PC-9 (cell line): ENCODE data around the gene OGN. TPM values are rescaled to one million over a fixed set of nuclear protein-coding genes. Genes with fewer than 3 reads are reported as not detected.

Experiments
- BruUV-seq: library from RNA; stranded (reverse); fragments of 400-500 nt; replicated peaks from 2 replicates; lab custom pipeline; 2021; lab: Mats Ljungman, UMichigan
- CTCF ChIA-PET: fragments of 300-600 bp; sonication (Branson Sonifier 250); formaldehyde crosslinking; loops from one replicate; lab custom pipeline; 2022; ENCODE audit warnings: antibody characterized with exemption; lab: Charles Lee
- POLR2A ChIA-PET: fragments of 300-600 bp; sonication (Branson Sonifier 250); formaldehyde crosslinking; loops from one replicate; lab custom pipeline; 2022; ENCODE audit warnings: antibody characterized with exemption; ENCODE audit not compliant: unreplicated experiment; lab: Charles Lee
- DNase-seq, 2 experiments: peaks; one replicate each; pipeline versions ENCODE4 v3.0.0 to v3.0.0-alpha.2; 2015 to 2022; ENCODE audit warnings: mixed read lengths in 1 of 2
- H2AFZ ChIP-seq: fragments of 200-600 bp; sonication (generic); 2 replicates; pipeline ENCODE4 v1.8.1; 2017; ENCODE audit warnings: antibody characterized with exemption
- H3F3A ChIP-seq: fragments of 200-600 bp; sonication (generic); 2 replicates; pipeline ENCODE4 v1.8.1; 2017; ENCODE audit warnings: antibody characterized with exemption, mild to moderate bottlenecking, low read depth; ENCODE audit not compliant: insufficient read depth
- H3K27ac ChIP-seq: fragments of 200-600 bp; sonication (generic); 2 replicates; pipeline ENCODE4 v1.6.1; 2016; ENCODE audit warnings: mixed run types
- H3K27me3 ChIP-seq: fragments of 200-600 bp; sonication (generic); 2 replicates; pipeline ENCODE4 v1.6.1; 2016; ENCODE audit warnings: low read depth, mixed run types; ENCODE audit not compliant: insufficient read depth
- H3K36me3 ChIP-seq: fragments of 200-600 bp; sonication (generic); 2 replicates; pipeline ENCODE4 v1.6.1; 2016; ENCODE audit warnings: low read depth, mixed run types
- H3K4me1 ChIP-seq: fragments of 200-600 bp; sonication (generic); replicated peaks from 2 replicates; pipeline ENCODE4 v1.6.1; 2016; ENCODE audit warnings: mixed run types; ENCODE audit not compliant: insufficient read depth
- H3K4me2 ChIP-seq: fragments of 200-600 bp; sonication (generic); 2 replicates; pipeline ENCODE4 v1.6.1; 2017; ENCODE audit warnings: mixed run types
- H3K4me3 ChIP-seq: fragments of 200-600 bp; sonication (generic); 2 replicates; pipeline ENCODE4 v1.6.1; 2016; ENCODE audit warnings: mixed run types
- H3K79me2 ChIP-seq: fragments of 200-600 bp; sonication (generic); 2 replicates; pipeline ENCODE4 v1.6.1; 2017; ENCODE audit warnings: low read depth, mixed run types
- H3K9me2 ChIP-seq: fragments of 200-600 bp; sonication (generic); 2 replicates; pipeline ENCODE4 v1.8.1; 2017; ENCODE audit warnings: mild to moderate bottlenecking; ENCODE audit not compliant: insufficient read depth
- H3K9me3 ChIP-seq: fragments of 200-600 bp; sonication (generic); 2 replicates; pipeline ENCODE4 v1.8.1; 2016; ENCODE audit warnings: low read depth; ENCODE audit not compliant: insufficient read depth
- H4K20me1 ChIP-seq: fragments of 200-600 bp; sonication (generic); 2 replicates; pipeline ENCODE4 v1.8.1; 2017; ENCODE audit not compliant: insufficient read depth
- CTCF ChIP-seq: fragments of 200-600 bp; sonication (generic); conservative IDR thresholded peaks from 2 replicates; pipeline ENCODE4 v1.6.1; 2017; ENCODE audit warnings: mixed run types, antibody characterized with exemption, mild to moderate bottlenecking, moderate library complexity
- EZH2 ChIP-seq: fragments of 200-600 bp; sonication (generic); IDR thresholded peaks from 2 replicates; pipeline ENCODE4 v1.8.0; 2017; ENCODE audit warnings: antibody characterized with exemption, low read depth
- intact Hi-C: fragments of 100-400 bp; cut with micrococcal nuclease; formaldehyde crosslinking; loops from one replicate; pipeline ENCODE4 v1.10.0; 2022; ENCODE audit not compliant: unreplicated experiment
- total RNA-seq: library from RNA; stranded (reverse); gene quantifications from 2 replicates; pipeline ENCODE4 v1.2.3, GENCODE V29; 2021

OGN gene
- total RNA-seq, 1 experiment from 2014 or later, result not detected

- ChIA-PET POLR2A (no interaction called here), CTCF (no interaction called here)
- intact Hi-C loops, result no loop called here
- no TSS peak for BruUV-seq
- no peak overlapping the region for H3K27ac ChIP-seq
- H3K79me2 ChIP-seq, result no peaks in the 10 kb centered on the region
- no peak overlapping the region for H3K4me3 ChIP-seq
- H4K20me1 ChIP-seq, result no peaks in the 10 kb centered on the region
- no peaks in the 10 kb centered on the region for H3F3A ChIP-seq
- H2AFZ ChIP-seq, result no peak overlapping the region
- no peaks in the 10 kb centered on the region for H3K27me3 ChIP-seq
- DNase-seq, result no peak
- H3K36me3 ChIP-seq, result no peaks in the 10 kb centered on the region
- no peaks in the 10 kb centered on the region for H3K9me3 ChIP-seq
- H3K4me1 ChIP-seq, result no peaks in the 10 kb centered on the region
- H3K4me2 ChIP-seq, result no peak overlapping the region
- no peaks in the 10 kb centered on the region for H3K9me2 ChIP-seq
- no peak for TF ChIP-seq CTCF
- no peak for TF ChIP-seq EZH2
Measured at GRCh38 chr9:92385477-92385876, 18.9 kb downstream of the OGN start.

GRCh38 chr9:92385001-92385400 is 19.4 kb downstream of the OGN start:
- Histone ChIP-seq H2AFZ (no peak overlapping the region), H3K27me3 (no peaks in the 10 kb centered on the region), H3K27ac (no peak overlapping the region), H3K79me2 (no peaks in the 10 kb centered on the region), H3K9me2 (no peaks in the 10 kb centered on the region), H3F3A (no peaks in the 10 kb centered on the region), H3K4me2 (no peak overlapping the region), H3K9me3 (no peaks in the 10 kb centered on the region), H3K36me3 (no peaks in the 10 kb centered on the region), H3K4me3 (no peak overlapping the region), H3K4me1 (no peaks in the 10 kb centered on the region), H4K20me1 (no peaks in the 10 kb centered on the region)
- BruUV-seq, result no TSS peak
- DNase-seq, result no peak
- ChIA-PET CTCF (no interaction called here), POLR2A (interaction anchor here (0.7 kb wide), 1 partner anchor 96 kb away, joined by 7 read pairs; no protein-coding TSS in a partner anchor)
- TF ChIP-seq CTCF (no peak), EZH2 (no peak)
- intact Hi-C loops, result no loop called here

GRCh38 chr9:92384375-92384774 is 20.0 kb downstream of the OGN start:
- Histone ChIP-seq H3K4me2 (no peak overlapping the region), H2AFZ (no peak overlapping the region), H4K20me1 (no peaks in the 10 kb centered on the region), H3K4me1 (no peaks in the 10 kb centered on the region), H3K9me3 (no peaks in the 10 kb centered on the region), H3K9me2 (no peaks in the 10 kb centered on the region), H3K36me3 (no peaks in the 10 kb centered on the region), H3K27me3 (no peaks in the 10 kb centered on the region), H3K4me3 (no peak overlapping the region), H3K27ac (no peak overlapping the region), H3K79me2 (no peaks in the 10 kb centered on the region), H3F3A (no peaks in the 10 kb centered on the region)
- CTCF ChIA-PET, result no interaction called here
- intact Hi-C loops, result no loop called here
- DNase-seq, result no peak
- BruUV-seq, result no TSS peak
- POLR2A ChIA-PET, result no interaction called here
- TF ChIP-seq EZH2 (no peak), CTCF (no peak)
